IMR-90 (cell line): Measurements from ENCODE around the gene CSRNP3.

Source experiments
- CEBPB ChIP-seq: IDR thresholded peaks from 2 replicates; pipeline ENCODE4 v1.6.1; 2012; ENCODE audit warnings: low read depth, low read length, improper control_type of control experiment
- CHD1 ChIP-seq: IDR thresholded peaks from 2 replicates; pipeline ENCODE4 v1.6.1; 2012; ENCODE audit warnings: low read depth, low read length, improper control_type of control experiment
- MAZ ChIP-seq: IDR thresholded peaks from 2 replicates; pipeline ENCODE4 v1.6.1; 2012; ENCODE audit warnings: low read depth, mild to moderate bottlenecking, low read length, improper control_type of control experiment, moderate library complexity, borderline replicate concordance
- NFE2L2 ChIP-seq: fragments of 150-350 bp; IDR thresholded peaks from 2 replicates; pipeline ENCODE4 v1.6.1; 2016; ENCODE audit warnings: low read depth, mild to moderate bottlenecking, low read length
- POLR2A ChIP-seq: IDR thresholded peaks from 2 replicates; pipeline ENCODE4 v1.6.1; 2012; ENCODE audit warnings: mild to moderate bottlenecking, low read depth, low read length
- RFX5 ChIP-seq: IDR thresholded peaks from 2 replicates; pipeline ENCODE4 v1.8.0; 2012; ENCODE audit warnings: low read depth, mild to moderate bottlenecking, low read length, moderate library complexity
- TF ChIP-seq, protein P1 (sequence below): fragments of 150-350 bp; IDR thresholded peaks from 2 replicates; pipeline ENCODE4 v1.6.1; 2017; ENCODE audit warnings: mild to moderate bottlenecking, antibody characterized with exemption, low read length, low read depth
- TF ChIP-seq, protein P2 (sequence below): conservative IDR thresholded peaks from 2 replicates; pipeline ENCODE4 v1.5.1; 2012; ENCODE audit warnings: mild to moderate bottlenecking, low read depth, low read length, improper control_type of control experiment

- TF ChIP-seq, protein P1, sequence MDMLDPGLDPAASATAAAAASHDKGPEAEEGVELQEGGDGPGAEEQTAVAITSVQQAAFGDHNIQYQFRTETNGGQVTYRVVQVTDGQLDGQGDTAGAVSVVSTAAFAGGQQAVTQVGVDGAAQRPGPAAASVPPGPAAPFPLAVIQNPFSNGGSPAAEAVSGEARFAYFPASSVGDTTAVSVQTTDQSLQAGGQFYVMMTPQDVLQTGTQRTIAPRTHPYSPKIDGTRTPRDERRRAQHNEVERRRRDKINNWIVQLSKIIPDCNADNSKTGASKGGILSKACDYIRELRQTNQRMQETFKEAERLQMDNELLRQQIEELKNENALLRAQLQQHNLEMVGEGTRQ = no peak
- TF ChIP-seq CHD1 (no peak), MAZ (no peak), POLR2A (no peak), NFE2L2 (no peak), RFX5 (no peak), CEBPB (no peak)
- TF ChIP-seq, protein P2, sequence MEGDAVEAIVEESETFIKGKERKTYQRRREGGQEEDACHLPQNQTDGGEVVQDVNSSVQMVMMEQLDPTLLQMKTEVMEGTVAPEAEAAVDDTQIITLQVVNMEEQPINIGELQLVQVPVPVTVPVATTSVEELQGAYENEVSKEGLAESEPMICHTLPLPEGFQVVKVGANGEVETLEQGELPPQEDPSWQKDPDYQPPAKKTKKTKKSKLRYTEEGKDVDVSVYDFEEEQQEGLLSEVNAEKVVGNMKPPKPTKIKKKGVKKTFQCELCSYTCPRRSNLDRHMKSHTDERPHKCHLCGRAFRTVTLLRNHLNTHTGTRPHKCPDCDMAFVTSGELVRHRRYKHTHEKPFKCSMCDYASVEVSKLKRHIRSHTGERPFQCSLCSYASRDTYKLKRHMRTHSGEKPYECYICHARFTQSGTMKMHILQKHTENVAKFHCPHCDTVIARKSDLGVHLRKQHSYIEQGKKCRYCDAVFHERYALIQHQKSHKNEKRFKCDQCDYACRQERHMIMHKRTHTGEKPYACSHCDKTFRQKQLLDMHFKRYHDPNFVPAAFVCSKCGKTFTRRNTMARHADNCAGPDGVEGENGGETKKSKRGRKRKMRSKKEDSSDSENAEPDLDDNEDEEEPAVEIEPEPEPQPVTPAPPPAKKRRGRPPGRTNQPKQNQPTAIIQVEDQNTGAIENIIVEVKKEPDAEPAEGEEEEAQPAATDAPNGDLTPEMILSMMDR = no peak
Observed at GRCh38 chr2:165549619-165550018, 80.1 kb downstream of the CSRNP3 start.
